Neural progenitor cell (in vitro differentiated cells): Measurements from ENCODE around the gene IL1RAP.

ENCODE experiments used
- EZH2 ChIP-seq: fragments of 200-600 bp; sonication (generic); IDR thresholded peaks from 2 replicates; pipeline ENCODE4 v1.6.1; 2017; ENCODE audit warnings: antibody characterized with exemption, mild to moderate bottlenecking, moderate library complexity
- TF ChIP-seq, protein P1 (sequence below): fragments of 200-600 bp; sonication (generic); IDR thresholded peaks from 2 replicates; pipeline ENCODE4 v1.5.1; 2017; ENCODE audit warnings: antibody characterized with exemption, mild to moderate bottlenecking

DNA sequence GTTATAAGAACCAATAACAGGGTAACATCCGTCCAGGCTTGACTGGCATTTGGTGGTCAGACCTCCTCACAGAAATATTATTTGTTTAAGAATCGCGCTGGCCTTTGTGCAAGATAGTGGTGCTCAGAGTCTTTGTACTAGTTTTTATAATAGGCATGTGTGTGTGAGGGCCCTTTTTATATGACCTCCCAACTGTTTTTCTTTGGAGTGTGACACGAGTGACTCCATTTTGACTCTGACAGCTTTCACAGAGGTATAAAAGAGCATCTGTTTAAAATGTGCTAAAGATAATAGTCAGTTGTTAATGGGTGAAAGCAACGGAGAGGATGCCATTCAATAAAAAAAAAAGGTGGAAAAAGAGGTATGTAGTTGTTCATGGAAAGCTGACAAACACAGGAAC lies 110.4 kb downstream of the IL1RAP start:
- TF ChIP-seq, protein P1, sequence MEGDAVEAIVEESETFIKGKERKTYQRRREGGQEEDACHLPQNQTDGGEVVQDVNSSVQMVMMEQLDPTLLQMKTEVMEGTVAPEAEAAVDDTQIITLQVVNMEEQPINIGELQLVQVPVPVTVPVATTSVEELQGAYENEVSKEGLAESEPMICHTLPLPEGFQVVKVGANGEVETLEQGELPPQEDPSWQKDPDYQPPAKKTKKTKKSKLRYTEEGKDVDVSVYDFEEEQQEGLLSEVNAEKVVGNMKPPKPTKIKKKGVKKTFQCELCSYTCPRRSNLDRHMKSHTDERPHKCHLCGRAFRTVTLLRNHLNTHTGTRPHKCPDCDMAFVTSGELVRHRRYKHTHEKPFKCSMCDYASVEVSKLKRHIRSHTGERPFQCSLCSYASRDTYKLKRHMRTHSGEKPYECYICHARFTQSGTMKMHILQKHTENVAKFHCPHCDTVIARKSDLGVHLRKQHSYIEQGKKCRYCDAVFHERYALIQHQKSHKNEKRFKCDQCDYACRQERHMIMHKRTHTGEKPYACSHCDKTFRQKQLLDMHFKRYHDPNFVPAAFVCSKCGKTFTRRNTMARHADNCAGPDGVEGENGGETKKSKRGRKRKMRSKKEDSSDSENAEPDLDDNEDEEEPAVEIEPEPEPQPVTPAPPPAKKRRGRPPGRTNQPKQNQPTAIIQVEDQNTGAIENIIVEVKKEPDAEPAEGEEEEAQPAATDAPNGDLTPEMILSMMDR, result no peak
- TF ChIP-seq EZH2, result no peak
